GM19438 (cell line): ENCODE data around the gene M1AP.

Experiments used
- ATAC-seq: cut with Tn5 transposase; IDR thresholded peaks from one replicate; pipeline ENCODE4 v1.9.1; 2021; ENCODE audit warnings: low read depth; ENCODE audit not compliant: unreplicated experiment

The M1AP gene

DNA sequence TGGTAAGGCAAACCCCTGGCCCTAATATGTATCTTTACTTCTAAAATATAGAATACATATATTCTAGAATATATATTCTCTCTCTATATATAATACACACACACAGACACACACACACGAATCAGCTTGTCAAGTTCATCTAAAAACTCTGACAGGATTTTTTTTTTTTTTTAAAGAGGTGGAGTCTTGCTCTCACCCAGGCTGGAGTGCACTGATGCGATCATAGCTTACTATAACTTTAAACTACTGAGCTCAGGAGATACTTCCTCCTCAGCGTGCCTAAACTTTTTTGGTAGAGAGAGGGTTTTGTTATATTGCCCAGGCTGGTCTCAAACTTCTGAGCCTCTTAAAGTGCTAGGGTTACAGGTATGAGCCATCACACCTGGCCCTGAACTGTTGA is 48.5 kb downstream of the M1AP start:
- ATAC-seq = no peak

DNA sequence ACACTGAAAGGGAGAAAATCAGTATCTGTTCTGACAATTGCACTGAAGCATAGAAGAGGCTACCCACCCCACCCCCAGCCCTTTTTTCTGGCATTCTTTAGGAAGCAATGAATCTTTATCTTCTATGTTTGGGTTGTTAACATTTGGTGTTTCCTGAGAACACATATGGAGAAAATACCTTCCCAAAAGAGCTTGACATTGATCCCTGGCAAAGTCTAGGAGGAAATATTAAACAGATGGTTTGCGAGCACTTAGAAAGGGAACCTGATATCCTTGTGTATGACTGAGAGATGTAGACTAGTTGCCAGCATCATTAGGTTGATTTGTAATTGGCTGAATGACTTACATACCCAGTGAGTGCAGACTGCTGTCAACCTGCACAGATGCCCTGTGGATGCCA is 50.7 kb downstream of the M1AP start:
- no peak for ATAC-seq

DNA sequence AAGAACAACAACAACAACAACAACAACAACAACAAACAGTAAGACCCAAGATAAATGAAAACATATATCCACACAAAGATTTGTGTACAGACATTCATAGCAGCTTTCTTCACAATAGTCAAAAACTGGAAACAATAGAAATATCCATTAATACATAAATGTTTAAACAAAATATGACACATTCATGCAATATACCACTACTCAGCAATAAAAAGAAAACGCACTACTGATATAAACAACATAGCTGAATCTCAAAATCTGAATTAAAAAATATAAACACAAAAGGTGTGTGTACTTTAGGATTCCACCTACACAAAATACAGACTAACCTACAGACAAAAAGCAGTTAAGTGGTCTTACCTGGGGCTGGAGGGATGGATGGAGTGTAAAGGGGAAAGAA is 51.5 kb downstream of the M1AP start:
- no peak for ATAC-seq

DNA sequence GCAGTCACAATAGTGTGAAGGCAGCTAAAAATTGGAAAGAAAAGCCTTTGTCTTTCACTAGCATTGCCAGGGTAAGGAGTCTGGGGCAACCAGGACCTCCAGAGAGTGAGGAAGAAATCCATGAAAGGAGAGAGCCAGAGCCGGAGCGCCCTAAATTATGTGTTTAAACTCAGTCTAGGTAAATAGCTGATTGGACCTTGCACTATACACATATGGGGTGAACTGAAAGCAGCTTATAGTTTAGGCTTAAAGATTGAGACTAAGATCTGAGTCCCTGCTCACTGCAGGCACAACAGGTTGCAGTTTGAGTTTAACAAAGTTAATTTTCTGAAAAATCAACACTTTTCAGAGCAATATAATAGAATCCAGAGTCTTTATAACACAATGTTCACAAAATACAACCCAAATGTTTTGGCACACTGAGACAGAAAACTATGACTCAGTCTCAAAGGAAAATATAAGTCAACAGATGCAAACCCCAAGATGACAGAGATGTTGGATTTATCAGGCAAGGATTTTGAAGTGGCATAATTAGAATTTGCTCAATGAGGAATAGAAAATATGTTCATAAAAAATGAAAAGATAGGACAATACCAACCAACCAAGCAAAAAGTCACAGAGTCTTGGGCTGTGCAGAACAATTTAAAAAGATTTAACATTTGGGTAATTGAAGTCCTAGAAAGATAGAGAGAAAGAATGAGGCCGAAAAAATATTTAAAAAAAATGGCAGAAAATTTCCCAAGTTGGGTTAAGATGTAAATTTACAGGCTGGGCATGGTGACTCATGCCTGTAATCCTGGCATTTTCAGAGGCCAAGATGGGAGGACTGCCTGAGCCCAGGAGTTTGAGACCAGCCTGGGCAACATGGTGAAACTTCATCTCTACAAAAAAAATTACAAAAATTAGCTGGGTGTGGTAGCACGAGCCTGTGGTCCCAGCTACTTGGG is 54.0 kb downstream of the M1AP start:
- no peak for ATAC-seq

DNA sequence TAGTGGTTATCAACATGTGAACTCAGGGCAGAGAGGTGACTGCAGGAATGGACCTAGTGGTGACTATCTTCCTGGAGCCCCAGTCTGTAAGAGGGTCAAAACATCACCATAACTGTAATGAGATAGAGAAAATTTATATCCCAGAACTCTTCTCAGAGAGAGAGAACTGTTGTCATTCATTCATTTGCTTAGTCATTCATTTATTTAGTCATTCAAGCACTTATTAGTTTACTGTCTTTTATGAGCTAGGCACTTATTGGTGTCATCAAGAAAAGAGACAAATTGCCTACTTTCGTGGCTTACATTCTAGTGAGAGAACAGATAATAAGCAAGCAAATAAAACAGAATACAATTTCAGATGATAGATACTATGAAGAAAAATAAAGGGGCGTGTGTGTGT is 59.5 kb downstream of the M1AP start:
- no peak for ATAC-seq

DNA sequence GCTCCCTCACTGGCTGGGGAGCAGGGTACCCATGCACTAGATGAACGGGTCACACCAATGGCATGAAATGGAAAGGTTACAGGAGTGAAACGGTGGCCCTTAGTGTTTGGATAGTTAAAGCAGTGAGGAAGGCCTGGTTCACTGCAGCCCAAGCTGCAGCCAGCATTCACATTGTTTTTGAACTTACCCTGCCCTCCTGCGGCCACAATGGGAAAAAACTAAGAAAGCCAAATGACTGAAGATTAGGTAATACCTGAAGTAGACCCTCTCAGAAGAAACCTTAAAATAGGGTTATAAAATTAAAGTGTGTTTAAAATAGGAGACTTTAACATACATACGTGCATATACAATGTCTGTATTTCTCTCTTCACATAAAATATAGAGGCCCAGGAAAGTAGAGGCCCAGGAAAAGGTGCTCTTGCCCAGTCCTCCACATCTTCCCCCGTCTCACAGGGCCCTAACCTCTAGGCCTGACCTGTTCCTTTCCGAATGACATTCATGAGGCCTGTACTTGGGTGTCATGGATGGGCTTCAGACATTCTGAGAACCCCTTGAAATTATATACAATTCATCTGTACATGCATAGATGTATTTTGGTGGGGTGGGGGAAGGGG is 60.4 kb downstream of the M1AP start:
- no peak for ATAC-seq

DNA sequence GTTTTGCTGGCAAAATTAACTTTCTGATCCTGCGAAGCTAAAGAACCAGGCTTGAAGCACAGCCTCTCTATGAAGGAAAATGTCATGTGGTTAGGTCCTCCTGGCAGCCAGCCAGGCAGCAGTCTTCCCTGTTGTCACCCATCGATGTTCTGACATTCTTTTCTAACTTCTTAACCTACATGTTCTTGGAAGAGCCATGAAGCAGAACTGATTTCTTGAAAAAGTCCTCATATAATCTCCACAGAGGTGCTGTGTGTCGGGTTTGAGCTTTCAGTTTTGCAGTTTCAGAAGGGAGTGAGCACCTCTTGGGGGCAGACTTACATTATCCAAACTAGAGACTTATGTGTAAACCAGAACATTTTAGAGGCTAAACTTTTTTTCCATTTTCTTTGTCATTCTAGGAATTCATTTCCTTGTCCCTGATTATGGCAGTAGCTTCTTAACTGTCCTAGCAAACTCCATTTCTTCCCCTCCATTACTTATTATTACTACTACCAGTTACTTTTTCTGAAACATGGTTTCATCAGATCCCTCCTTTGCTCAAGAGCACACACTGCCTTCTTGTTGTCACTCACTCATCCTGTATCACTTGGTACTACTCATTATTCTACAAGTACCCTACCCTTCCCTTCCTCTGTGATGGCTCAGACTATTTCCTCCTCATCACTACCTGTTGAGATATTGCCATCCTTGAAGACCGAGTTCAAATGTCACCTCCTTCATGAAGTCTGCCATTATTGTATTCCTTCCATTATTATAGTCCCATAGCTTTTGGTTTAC is 62.5 kb downstream of the M1AP start:
- no peak for ATAC-seq

DNA sequence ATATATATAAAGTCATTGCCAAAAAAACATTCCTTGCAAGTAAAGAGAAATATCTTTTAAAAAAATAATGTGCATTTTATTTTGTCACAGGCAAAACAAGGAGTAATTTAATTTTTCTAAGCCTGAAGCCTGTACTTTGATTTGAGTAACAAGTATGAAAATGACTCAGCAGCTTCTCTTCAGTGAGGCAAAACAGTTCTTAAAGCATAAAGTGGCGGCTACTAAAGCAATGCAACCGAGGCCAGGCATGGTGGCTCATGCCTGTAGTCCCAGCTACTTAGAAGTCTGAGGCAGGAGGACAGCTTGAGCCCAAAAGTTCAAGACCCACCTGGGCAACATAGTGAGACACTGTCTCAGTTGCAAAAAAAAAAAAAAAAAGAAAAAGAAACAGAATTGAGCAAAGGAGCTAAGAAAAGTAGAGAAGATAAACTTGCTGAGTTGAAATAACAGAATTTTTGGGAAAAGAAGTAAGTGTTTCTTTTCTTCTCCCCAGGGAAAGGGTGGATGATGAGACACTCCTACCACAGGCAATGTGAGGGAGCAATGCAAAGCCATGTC is 64.0 kb downstream of the M1AP start:
- ATAC-seq = no peak

DNA sequence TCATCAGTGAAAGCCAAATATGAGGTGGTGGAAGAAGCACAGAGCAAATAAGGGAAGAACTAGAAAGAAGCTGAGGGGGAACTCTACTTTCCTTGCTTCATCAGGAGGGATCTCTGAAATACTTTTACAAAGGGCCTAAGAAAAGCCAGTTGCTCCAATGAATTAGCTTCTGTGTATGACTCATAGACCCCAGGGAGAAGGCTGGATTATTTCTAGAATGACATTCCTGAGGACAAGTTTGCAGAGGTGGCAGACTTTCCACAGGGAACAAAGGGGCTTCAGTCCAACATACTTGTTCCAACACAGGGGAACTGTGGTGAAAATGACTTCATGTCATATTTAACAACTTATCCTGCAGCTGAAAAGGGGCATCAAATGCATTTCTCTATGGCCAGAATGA is 64.6 kb downstream of the M1AP start:
- ATAC-seq = no peak

DNA sequence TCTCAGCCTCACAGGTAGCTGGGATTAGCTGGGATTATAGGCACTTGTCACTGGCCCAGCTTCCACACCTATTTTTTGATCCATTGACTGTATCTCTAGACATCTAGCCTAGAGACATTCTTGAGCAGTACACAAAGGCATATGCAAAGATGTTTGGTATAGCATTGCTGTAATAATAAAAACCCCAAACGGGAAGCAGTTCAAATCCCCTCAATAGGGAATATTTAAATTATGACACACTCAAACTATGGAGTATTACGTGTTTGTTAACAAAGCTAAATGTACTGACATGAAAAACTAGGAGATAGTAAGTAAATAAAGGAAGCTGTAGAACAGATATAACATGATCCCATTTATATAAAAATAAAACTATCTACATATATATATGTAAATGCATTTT is 65.9 kb downstream of the M1AP start:
- ATAC-seq = no peak

DNA sequence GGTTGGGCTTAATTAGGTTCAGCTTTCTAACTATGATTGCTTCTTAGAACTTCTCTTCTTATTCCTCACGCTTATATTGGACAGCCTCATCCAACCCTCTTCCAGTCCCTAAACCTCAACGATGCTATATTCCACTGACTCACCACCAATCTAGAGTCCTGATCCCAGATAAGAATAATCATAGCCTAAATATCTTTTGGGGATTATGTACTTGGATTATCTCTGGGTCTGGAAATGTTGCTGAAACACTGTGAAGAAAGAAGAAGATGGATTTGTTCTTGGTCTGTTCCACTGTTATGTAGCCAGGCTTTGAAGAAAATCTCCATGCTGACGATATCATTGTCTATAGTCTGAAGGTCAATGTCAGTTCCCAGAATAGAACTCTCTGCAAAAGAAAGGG is 66.7 kb downstream of the M1AP start:
- ATAC-seq = no peak

DNA sequence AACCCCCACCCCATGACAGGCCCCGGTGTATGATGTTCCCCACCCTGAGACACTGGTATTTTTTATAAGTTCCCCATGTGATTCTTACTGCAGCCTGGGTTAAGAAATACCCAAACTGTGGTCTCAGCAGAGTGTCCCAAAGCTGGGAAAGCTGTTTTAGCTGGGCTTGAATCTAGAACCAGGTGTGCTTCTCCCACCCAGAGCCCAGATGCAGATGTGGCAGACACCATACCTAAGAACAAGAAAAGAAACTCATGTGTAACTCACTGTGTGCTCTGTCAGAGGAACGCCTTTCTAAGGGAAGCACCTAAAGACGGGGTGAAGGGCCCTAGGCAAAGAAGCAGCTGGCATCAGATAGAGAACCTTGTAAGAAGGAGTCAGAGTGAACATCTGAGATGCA is 69.7 kb downstream of the M1AP start:
- no peak for ATAC-seq

DNA sequence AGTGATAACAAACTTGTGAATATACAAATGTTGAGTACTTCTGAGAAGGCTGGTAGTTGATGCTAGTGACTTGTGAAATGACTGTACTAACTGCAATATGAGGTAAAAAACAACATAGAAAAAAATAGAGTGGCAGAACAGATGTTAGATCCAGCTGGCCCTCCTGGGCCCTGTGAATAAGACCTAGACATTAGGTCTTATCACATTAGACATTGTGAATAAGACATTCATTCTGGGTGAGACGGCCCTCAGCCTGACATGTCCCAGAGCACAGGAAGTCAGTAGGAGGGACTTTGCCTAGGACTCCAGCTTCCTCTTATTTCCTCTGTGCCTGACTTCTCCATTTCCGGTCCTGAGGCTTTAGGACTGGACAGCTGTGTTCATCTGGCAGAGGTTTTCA is 70.7 kb downstream of the M1AP start:
- no peak for ATAC-seq

DNA sequence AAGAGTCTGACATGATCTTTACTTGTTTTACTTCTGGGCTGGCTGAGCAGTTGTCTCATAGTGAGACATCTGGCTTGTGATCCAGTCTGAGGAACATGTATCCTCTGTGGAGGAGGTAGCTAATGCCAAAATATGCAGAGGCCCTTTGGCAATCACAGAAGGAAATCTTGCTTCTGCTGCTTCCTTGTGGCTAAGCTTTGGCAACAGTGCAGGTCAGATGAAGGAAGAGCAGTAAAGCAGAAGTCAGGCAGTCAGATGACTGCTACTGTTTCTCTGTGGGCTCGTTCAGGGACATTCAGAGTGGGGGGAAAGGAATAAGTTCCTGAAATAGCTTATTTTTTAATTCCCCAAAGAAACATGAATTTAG is 71.3 kb downstream of the M1AP start:
- ATAC-seq = no peak

DNA sequence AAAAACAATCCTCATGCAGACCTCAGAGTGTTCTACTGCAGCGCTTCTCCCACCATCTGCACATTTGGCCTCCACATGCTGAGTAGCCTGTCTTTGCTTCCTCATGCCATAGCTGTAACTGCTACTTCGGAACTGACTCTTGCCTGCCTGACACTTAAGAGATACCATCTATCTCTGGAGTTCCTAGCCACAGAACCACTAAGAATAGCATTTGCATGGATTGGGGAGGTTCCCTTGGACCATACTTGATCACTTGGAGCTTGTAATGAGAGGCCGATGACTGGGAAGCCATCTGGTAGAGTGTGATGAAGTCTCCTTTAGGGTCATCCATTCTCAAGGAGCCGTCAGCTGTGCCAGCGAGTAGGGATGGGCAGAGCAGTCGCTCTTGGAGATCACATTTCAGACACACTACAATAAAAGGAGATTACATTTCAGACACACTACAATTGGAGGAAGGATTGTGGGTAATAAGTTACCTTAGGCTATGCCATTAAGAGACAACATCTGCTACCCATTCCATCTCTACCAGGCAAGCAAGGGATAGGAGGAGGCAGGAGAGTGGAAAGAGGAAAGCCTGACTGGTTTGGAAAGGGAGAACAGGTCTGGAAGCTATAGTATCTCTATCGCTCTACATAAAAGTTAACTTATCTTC is 71.8 kb downstream of the M1AP start:
- ATAC-seq = no peak

DNA sequence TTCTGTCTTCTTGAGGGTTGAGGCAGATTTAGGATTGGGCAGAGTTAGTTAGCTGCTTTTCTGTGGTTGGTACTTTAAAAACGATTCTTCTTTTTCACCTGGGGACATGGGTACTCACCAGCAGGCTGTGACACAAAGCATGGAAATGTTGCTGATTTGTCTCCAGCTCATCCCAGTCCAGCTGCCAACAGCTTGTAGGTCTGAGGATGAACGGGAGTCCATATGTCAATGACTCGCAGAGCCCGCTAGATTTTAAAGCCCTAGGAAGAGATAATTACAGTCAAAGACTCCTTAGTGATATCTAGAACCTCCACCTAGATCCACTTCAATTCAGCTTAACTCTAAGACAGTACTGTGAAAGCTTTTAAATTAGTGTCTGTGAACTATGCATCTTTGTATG is 72.8 kb downstream of the M1AP start:
- no peak for ATAC-seq

DNA sequence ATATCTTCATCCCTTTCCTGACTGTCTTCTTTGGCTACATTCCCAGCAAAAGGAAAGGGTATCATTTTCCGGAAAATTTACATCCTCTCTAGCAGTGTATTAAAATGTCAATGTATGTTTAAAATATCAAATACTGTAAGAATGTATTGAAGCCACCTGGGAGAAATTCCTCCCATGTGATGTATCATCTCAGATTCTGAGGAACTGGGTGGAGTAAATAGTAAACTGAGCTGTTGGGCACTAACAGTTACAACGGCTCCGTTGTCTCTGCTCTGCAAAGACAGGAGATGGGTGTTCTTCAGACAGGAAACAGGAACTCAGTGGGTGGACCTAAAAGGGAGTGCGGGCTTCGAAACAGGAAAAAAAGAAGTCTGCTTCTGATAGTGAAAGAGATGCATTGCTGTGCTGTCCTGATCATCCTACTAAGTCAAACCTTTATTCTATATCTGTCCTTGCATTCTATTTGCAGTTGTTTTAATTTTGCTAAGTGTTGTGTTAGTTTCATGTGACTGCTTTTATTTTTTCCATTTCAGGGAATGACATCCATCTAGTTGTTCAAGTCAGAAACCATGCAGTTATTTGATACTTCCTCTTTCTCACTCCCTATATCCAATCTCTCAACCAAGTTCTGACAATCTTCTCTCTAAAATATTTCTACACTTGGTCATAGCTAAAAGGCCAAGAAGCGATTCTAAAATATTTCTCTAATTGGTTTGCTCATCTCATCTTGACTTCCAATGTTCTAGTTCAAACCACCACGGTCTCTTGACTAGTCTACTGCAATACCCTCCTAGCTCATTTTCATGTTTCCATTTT is 74.2 kb downstream of the M1AP start:
- ATAC-seq = peak; percentile 65

DNA sequence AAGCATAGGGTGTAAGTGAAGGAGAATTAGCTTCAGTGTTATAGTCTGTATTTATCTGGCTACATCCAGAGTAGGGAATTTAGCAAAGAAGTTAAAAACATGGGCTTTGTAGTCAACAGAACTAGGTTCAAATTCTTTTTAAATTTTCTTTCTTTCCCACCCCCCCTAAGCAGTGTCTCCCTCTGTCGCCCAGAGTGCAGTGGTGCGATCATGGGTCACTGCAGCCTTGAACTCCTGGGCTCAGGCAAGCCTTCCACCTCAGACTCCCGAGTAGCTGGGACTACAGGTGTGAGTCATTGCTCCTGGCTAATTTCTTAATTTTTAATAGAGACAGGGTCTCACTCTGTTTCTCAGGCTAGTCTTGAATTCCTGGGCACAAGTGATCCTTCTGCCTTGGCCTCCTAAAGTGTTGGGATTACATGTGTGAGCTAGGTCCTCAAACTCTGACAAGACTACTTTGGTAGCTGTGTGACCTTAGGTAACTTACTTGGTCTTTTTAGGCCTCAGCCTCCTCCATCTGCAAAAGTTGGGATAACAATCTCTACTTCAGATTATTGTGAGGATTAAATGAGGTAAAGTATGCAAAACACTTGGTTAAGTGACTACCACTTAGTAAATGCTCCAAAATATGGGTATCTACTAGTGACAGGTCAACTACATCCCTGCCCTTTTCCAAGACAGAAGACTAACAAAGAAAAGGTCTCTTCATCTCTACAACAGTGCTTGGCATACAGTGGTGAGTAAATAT is 75.8 kb downstream of the M1AP start:
- no peak for ATAC-seq

DNA sequence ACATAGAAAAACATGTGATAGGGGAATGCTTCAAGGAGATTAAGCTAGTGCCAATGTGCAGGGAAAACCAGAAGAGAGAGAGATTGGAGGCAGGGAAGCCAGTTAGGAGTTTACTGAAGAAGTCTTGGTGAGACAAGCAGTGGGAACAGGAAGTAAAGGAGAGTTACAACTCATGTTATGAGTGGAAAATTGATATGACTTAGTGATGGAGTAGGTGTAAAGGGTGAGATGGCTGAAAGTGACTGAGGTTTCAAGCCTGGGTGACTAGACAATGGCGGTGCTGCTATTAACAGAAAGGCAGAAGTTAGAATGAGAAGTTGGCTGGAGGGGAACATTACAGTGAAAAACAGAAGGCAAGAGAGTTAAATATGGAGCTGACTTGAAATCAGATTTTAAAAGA is 77.1 kb downstream of the M1AP start:
- ATAC-seq = no peak
